ENCODE measurements around the gene COPS4. TPM values are rescaled to one million over a fixed set of nuclear protein-coding genes. Genes with fewer than 3 reads are reported as not detected.
"Not testable (repeated sequence)": the region's sequence is repeated elsewhere in the genome, so short reads cannot be mapped to it uniquely, and the experiment has no call there.

The COPS4 gene
- total RNA-seq, 2 donors from 2014 or later, result 55.2 to 58.1 TPM

- peak in 1 of 2 donors; percentile 0 for TF ChIP-seq CTCF (IDR thresholded peaks at IDR 0.05)
- H3K9me3 ChIP-seq; H3K27me3 ChIP-seq; H3K4me3 ChIP-seq; DNase-seq (ENCODE audit: low spot score); H3K4me1 ChIP-seq; H3K27ac ChIP-seq: not testable (repeated sequence)
- peaks cover 44% of the 10 kb centered on the region for H3K36me3 ChIP-seq
Observed at GRCh38 chr4:83074783-83075182, 39.8 kb downstream of the COPS4 start.

- Histone ChIP-seq H3K36me3 (peaks cover 37% of the 10 kb centered on the region), H3K27me3 (no peaks in the 10 kb centered on the region), H3K4me3 (no peak overlapping the region), H3K27ac (no peak overlapping the region), H3K4me1 (no peaks in the 10 kb centered on the region), H3K9me3 (no peaks in the 10 kb centered on the region)
- no peak for TF ChIP-seq CTCF (IDR thresholded peaks at IDR 0.05)
- no peak for DNase-seq (ENCODE audit: low spot score)
Observed at GRCh38 chr4:83075311-83076095, 40.5 kb downstream of the COPS4 start.

- no peak for TF ChIP-seq CTCF (IDR thresholded peaks at IDR 0.05)
Observed at GRCh38 chr4:83080561-83080960, 45.6 kb downstream of the COPS4 start.

GRCh38 chr4:83082777-83083176 lies 47.8 kb downstream of the COPS4 start:
- TF ChIP-seq CTCF (IDR thresholded peaks at IDR 0.05), result no peak

More at GRCh38 chr4:83080561-83080960, 45.6 kb downstream of the COPS4 start:
- H3K27ac ChIP-seq, result no peak overlapping the region
- peaks cover 0 to 11% of the 10 kb centered on the region in 2 donors for H3K9me3 ChIP-seq
- no peaks in the 10 kb centered on the region for H3K4me1 ChIP-seq
- no peaks in the 10 kb centered on the region for H3K27me3 ChIP-seq
- no peak for DNase-seq (ENCODE audit: low spot score)
- H3K4me3 ChIP-seq, result no peak overlapping the region
- H3K36me3 ChIP-seq, result peaks cover 15% of the 10 kb centered on the region

GRCh38 chr4:83083925-83084475 lies 49.0 kb downstream of the COPS4 start:
- TF ChIP-seq CTCF (IDR thresholded peaks at IDR 0.05), result no peak
- Histone ChIP-seq H3K9me3 (peaks cover 0 to 11% of the 10 kb centered on the region in 2 donors), H3K4me1 (no peaks in the 10 kb centered on the region), H3K36me3 (no peaks in the 10 kb centered on the region), H3K27me3 (no peaks in the 10 kb centered on the region), H3K27ac (no peak overlapping the region), H3K4me3 (no peak overlapping the region)
- no peak for DNase-seq (ENCODE audit: low spot score)

More at GRCh38 chr4:83082777-83083176, 47.8 kb downstream of the COPS4 start:
- no peaks in the 10 kb centered on the region for H3K27me3 ChIP-seq
- no peak overlapping the region for H3K27ac ChIP-seq
- no peaks in the 10 kb centered on the region for H3K4me1 ChIP-seq
- no peaks in the 10 kb centered on the region for H3K36me3 ChIP-seq
- peaks cover 0 to 11% of the 10 kb centered on the region in 2 donors for H3K9me3 ChIP-seq
- no peak for DNase-seq (ENCODE audit: low spot score)
- H3K4me3 ChIP-seq, result no peak overlapping the region

- not testable (repeated sequence) for H3K27ac ChIP-seq; DNase-seq (ENCODE audit: low spot score); H3K4me3 ChIP-seq; H3K4me1 ChIP-seq; H3K27me3 ChIP-seq; H3K36me3 ChIP-seq
- peaks cover 0 to 11% of the 10 kb centered on the region in 2 donors for H3K9me3 ChIP-seq
Observed at GRCh38 chr4:83084956-83085355, 50.0 kb downstream of the COPS4 start.
